Ovary (tissue), 9 donors: ENCODE measurements around the gene TCEAL6. TPM values are rescaled to one million over a fixed set of nuclear protein-coding genes. Genes with fewer than 3 reads are reported as not detected.

Experiments used
- polyA plus RNA-seq, 2 donors: library from polyadenylated mRNA; stranded (reverse); fragments of 200-250 nt in 1 of 2; fragments of 350-450 nt in 1 of 2; fragmentation: Illumina TruSeq in 1 of 2; extraction: RNeasy Lipid Tissue Mini Kit (QIAGEN cat#74804) in 1 of 2; gene quantifications; one replicate each; pipeline ENCODE4 v1.2.3, GENCODE V29; 2013 to 2014
- total RNA-seq, 7 donors: library from RNA; depleted of rRNA in 2 of 7; stranded (reverse); fragments of >200 nt in 2 of 7; fragmentation: NEBNext Ultra II Directional in 3 of 7; extraction: Animal tissue kit (Norgen Biotek cat#: 25700) in 3 of 7; gene quantifications; one replicate each; pipeline versions ENCODE4 v1.1.0 to v1.2.4, GENCODE V29; 2016 to 2023
- donor health status: DM: no; HTN: no; CAD: no; lungs with moderate emphysema.
- donor health status: DM: no; HTN: no; CAD: no.
- donor health status: Bipolar disorder and iron deficiency.
- donor health status: DM: yes; HTN: yes; CAD: no.
- donor health status: DM: no; HTN: no; CAD: no.
- donor health status: DM: yes; HTN: yes; CAD: no.

Gene TCEAL6
- total and polyA plus RNA-seq, 9 donors = 0.60 to 12.4 (median 4.0) TPM

Other genes with a start within 250 kb of the TCEAL6 start
- gene ZMAT1, start 210.5 kb downstream of the TCEAL6 start, total RNA-seq = 10 to 100 TPM in 6 of 7 donors, 1 to 10 TPM in 1; 9.4 to 23.9 (median 13.7) TPM
- 10 to 100 TPM in 1 of 2 donors, 1 to 10 TPM in 1; 9.7 to 16.4 TPM for gene ZMAT1, start 210.5 kb downstream of the TCEAL6 start, polyA plus RNA-seq
- 10 to 100 TPM; 34.6 to 57.1 (median 41.4) TPM for gene TCEAL2, start 16.8 kb downstream of the TCEAL6 start, total RNA-seq
- gene TCEAL2, start 16.8 kb downstream of the TCEAL6 start, polyA plus RNA-seq = 100 to 1,000 TPM in 1 of 2 donors, 10 to 100 TPM in 1; 65.4 to 105 TPM
- 10 to 100 TPM in 6 of 7 donors, 1 to 10 TPM in 1; 6.3 to 15.4 (median 12.7) TPM for gene BEX5, start 13.5 kb upstream of the TCEAL6 start, total RNA-seq
- 10 to 100 TPM; 13.5 to 15.0 TPM for gene BEX5, start 13.5 kb upstream of the TCEAL6 start, polyA plus RNA-seq
- not detected for gene TCP11X1, start 72.8 kb upstream of the TCEAL6 start, total RNA-seq
- gene TCP11X1, start 72.8 kb upstream of the TCEAL6 start, polyA plus RNA-seq = not detected
- not detected for gene NXF2, start 104.7 kb upstream of the TCEAL6 start, total RNA-seq
- not detected for gene NXF2, start 104.7 kb upstream of the TCEAL6 start, polyA plus RNA-seq